Activated naive CD4-positive, alpha-beta T cell treated with anti-CD3 and anti-CD28 coated beads, Interleukin-2, amount 50 U/mL, for 24 hours (primary cell): ENCODE data around the gene SAMD4B.

ENCODE experiments used
- H3K27ac Mint-ChIP-seq: one replicate; pipeline ENCODE4 v1.8.0; 2021; ENCODE audit warnings: mild to moderate bottlenecking, mixed read lengths
- H3K27me3 Mint-ChIP-seq: one replicate; pipeline ENCODE4 v1.8.0; 2021; ENCODE audit warnings: mixed read lengths
- H3K36me3 Mint-ChIP-seq: one replicate; pipeline ENCODE4 v1.8.0; 2021; ENCODE audit warnings: mixed read lengths
- H3K4me1 Mint-ChIP-seq: one replicate; pipeline ENCODE4 v1.8.0; 2021; ENCODE audit warnings: mixed read lengths
- H3K4me3 Mint-ChIP-seq: one replicate; pipeline ENCODE4 v1.8.0; 2021; ENCODE audit warnings: mild to moderate bottlenecking, mixed read lengths
- H3K9me3 Mint-ChIP-seq: one replicate; pipeline ENCODE4 v1.8.0; 2021; ENCODE audit warnings: mixed read lengths

Gene SAMD4B

GRCh38 chr19:39402346-39403300, 60.4 kb downstream of the SAMD4B start:
- Mint-ChIP-seq H3K9me3 (no peaks in the 10 kb centered on the region), H3K4me3 (peak overlapping the region; percentile 81), H3K27me3 (no peaks in the 10 kb centered on the region), H3K27ac (peak overlapping the region; percentile 97), H3K4me1 (peaks cover 70% of the 10 kb centered on the region), H3K36me3 (no peaks in the 10 kb centered on the region)

- H3K4me3 Mint-ChIP-seq, result peak overlapping the region; percentile 83
- H3K4me1 Mint-ChIP-seq, result peaks cover 62% of the 10 kb centered on the region
Observed at GRCh38 chr19:39403331-39404312, 61.4 kb downstream of the SAMD4B start.

DNA sequence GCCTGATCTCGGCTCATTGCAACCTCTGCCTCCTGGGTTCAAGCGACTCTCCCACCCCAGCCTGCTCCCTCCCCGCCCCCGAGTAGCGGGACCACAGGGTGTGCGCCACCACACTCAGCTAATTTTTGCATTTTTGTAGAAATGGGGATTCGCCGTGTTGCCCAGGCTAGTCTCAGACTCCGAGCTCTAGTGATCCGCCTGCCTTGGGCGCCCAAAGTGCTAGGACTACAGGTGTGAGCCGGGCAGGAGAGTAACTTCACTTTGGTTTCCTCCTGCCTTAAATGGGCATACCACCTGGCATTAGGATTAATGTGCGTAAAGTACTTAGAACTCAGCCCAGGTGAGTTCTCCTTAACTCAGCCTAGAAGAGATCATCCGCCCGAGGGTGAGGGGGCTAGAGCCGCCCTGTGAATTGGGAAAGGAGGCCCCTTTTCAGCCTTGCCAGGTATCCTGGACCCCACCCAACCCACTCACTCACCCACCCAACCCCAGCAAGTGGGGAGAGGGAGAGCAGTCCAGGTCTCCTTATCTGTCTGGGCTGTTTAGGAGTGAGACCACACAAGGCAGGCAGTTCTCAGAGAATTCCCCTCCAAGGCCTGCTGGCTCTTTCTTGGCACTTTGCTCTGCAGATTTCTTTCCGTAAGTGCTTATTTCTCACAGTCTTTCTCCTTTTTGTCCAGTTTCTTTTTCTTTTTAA, 63.2 kb downstream of the SAMD4B start:
- Mint-ChIP-seq H3K9me3 (no peaks in the 10 kb centered on the region), H3K27ac (peak overlapping the region; percentile 53), H3K4me1 (peaks cover 53% of the 10 kb centered on the region), H3K36me3 (peaks cover 11% of the 10 kb centered on the region), H3K4me3 (peak overlapping the region; percentile 83), H3K27me3 (no peaks in the 10 kb centered on the region)

More at GRCh38 chr19:39403331-39404312, 61.4 kb downstream of the SAMD4B start:
- H3K27me3 Mint-ChIP-seq, result no peaks in the 10 kb centered on the region
- peaks cover 7% of the 10 kb centered on the region for H3K36me3 Mint-ChIP-seq
- peak overlapping the region; percentile 97 for H3K27ac Mint-ChIP-seq
- no peaks in the 10 kb centered on the region for H3K9me3 Mint-ChIP-seq

GRCh38 chr19:39405958-39406655, 63.9 kb downstream of the SAMD4B start:
- H3K27me3 Mint-ChIP-seq, result no peaks in the 10 kb centered on the region
- H3K4me3 Mint-ChIP-seq, result peak overlapping the region; percentile 84
- H3K27ac Mint-ChIP-seq, result peak overlapping the region; percentile 92
- no peaks in the 10 kb centered on the region for H3K9me3 Mint-ChIP-seq
- peaks cover 54% of the 10 kb centered on the region for H3K4me1 Mint-ChIP-seq
- H3K36me3 Mint-ChIP-seq, result peaks cover 11% of the 10 kb centered on the region

- H3K4me3 Mint-ChIP-seq, result peak within 1 kb of the TSS; percentile 95
- peaks cover 11% of the 10 kb centered on the region for H3K36me3 Mint-ChIP-seq
- H3K9me3 Mint-ChIP-seq, result no peaks in the 10 kb centered on the region
- H3K27me3 Mint-ChIP-seq, result no peaks in the 10 kb centered on the region
- H3K27ac Mint-ChIP-seq, result peak within 1 kb of the TSS; percentile 92
- peaks cover 54% of the 10 kb centered on the region for H3K4me1 Mint-ChIP-seq
Observed at GRCh38 chr19:39406656-39407409, 64.6 kb downstream of the SAMD4B start, which contains the start of gene ZFP36. Gene ZFP36 (plus strand): TSS chr19:39406847. CDS start chr19:39406905, 58 bp downstream.

DNA sequence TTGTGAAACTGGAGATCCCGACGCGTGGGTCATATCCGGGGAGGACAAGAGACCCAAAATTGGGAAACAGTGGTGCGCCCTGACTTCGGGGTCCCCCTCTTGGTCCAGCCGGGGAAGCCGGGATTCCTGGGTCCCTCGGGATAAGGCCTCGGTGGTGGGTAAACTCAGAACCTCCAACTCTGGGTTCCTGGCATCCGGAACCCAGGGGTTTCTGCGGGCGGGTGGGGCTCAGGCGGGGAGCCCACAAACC, 65.1 kb downstream of the SAMD4B start:
- Mint-ChIP-seq H3K27ac (peak overlapping the region; percentile 89), H3K4me3 (peak overlapping the region; percentile 95), H3K9me3 (no peaks in the 10 kb centered on the region), H3K4me1 (peaks cover 53% of the 10 kb centered on the region), H3K27me3 (no peaks in the 10 kb centered on the region), H3K36me3 (peaks cover 11% of the 10 kb centered on the region)

- Mint-ChIP-seq H3K27me3 (no peaks in the 10 kb centered on the region), H3K9me3 (no peaks in the 10 kb centered on the region), H3K4me3 (peak overlapping the region; percentile 95), H3K27ac (peak overlapping the region; percentile 93), H3K4me1 (peaks cover 50% of the 10 kb centered on the region), H3K36me3 (peaks cover 11% of the 10 kb centered on the region)
Observed at GRCh38 chr19:39407660-39408391, 65.6 kb downstream of the SAMD4B start.

DNA sequence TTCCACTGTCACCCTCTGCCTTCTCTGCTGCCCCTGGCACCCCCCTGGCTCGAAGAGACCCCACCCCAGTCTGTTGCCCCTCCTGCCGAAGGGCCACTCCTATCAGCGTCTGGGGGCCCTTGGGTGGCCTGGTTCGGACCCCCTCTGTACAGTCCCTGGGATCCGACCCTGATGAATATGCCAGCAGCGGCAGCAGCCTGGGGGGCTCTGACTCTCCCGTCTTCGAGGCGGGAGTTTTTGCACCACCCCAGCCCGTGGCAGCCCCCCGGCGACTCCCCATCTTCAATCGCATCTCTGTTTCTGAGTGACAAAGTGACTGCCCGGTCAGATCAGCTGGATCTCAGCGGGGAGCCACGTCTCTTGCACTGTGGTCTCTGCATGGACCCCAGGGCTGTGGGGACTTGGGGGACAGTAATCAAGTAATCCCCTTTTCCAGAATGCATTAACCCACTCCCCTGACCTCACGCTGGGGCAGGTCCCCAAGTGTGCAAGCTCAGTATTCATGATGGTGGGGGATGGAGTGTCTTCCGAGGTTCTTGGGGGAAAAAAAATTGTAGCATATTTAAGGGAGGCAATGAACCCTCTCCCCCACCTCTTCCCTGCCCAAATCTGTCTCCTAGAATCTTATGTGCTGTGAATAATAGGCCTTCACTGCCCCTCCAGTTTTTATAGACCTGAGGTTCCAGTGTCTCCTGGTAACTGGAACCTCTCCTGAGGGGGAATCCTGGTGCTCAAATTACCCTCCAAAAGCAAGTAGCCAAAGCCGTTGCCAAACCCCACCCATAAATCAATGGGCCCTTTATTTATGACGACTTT, 66.4 kb downstream of the SAMD4B start:
- peaks cover 50% of the 10 kb centered on the region for H3K4me1 Mint-ChIP-seq
- H3K9me3 Mint-ChIP-seq, result no peaks in the 10 kb centered on the region
- H3K4me3 Mint-ChIP-seq, result peak overlapping the region; percentile 95
- peaks cover 11% of the 10 kb centered on the region for H3K36me3 Mint-ChIP-seq
- H3K27ac Mint-ChIP-seq, result peak overlapping the region; percentile 93
- no peaks in the 10 kb centered on the region for H3K27me3 Mint-ChIP-seq

DNA sequence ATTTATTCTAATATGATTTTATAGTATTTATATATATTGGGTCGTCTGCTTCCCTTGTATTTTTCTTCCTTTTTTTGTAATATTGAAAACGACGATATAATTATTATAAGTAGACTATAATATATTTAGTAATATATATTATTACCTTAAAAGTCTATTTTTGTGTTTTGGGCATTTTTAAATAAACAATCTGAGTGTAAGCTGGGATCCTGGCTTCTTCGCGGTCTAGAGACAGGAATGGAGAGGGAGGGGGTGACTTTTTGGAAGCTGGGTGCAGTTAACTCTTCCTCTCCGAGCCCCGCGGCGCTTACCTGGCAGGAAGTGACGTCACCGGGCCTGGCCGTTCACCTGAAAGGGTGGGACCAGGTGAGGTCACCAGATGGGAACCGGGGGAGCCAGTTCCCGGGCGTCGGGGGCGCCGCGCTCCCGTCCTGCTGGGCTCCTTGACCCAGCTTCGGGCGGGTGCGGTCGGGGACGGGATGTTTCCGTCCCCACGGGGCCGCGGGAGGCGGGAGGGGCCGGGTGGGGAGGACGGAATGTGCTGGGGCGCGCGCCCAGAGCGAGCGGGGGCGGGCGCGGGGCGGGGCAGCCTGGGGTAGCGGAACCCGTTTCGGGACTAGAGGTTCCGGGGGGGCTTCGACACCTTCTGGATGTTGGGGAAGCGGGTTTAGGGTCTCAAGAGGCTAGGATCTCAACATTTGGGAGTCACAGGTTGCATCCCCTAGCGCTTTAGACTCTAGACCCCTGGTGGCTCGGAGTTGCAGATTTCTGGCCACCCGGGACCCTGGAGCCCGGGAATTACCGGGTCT, 67.2 kb downstream of the SAMD4B start:
- Mint-ChIP-seq H3K36me3 (peaks cover 11% of the 10 kb centered on the region), H3K4me3 (peak overlapping the region; percentile 95)

GRCh38 chr19:39410017-39410830, 68.0 kb downstream of the SAMD4B start:
- Mint-ChIP-seq H3K36me3 (peaks cover 11% of the 10 kb centered on the region), H3K4me1 (peaks cover 49% of the 10 kb centered on the region), H3K27ac (peak overlapping the region; percentile 100), H3K9me3 (no peaks in the 10 kb centered on the region), H3K4me3 (peak overlapping the region; percentile 89), H3K27me3 (no peaks in the 10 kb centered on the region)

More for the DNA sequence above, 67.2 kb downstream of the SAMD4B start:
- Mint-ChIP-seq H3K27me3 (no peaks in the 10 kb centered on the region), H3K9me3 (no peaks in the 10 kb centered on the region), H3K27ac (peak overlapping the region; percentile 93), H3K4me1 (peaks cover 52% of the 10 kb centered on the region)

DNA sequence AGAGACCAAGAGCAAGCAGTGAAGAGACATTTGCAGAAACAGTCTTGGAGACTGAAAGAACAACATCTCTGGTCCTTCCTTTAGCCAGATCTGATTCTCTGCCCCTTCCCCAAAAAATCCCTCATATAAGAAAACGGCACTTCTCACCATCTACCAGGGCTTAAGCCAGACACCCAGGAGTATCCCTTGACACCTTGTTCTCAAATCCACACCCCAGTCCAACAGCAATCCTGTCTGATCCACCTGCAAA, 68.5 kb downstream of the SAMD4B start:
- peak overlapping the region; percentile 100 for H3K27ac Mint-ChIP-seq
- H3K36me3 Mint-ChIP-seq, result peaks cover 11% of the 10 kb centered on the region
- no peaks in the 10 kb centered on the region for H3K9me3 Mint-ChIP-seq
- H3K4me3 Mint-ChIP-seq, result peak overlapping the region; percentile 89
- peaks cover 45% of the 10 kb centered on the region for H3K4me1 Mint-ChIP-seq
- no peaks in the 10 kb centered on the region for H3K27me3 Mint-ChIP-seq
